CD1c-positive myeloid dendritic cell (primary cell): ENCODE results near the gene PIP4K2B.
A peak's percentile ranks its signal among the peaks of the same experiment; 100 is the strongest.
"Not testable (repeated sequence)": the region's sequence is repeated elsewhere in the genome, so short reads cannot be mapped to it uniquely, and the experiment has no call there.

Source experiments
- DNase-seq: peaks from one replicate; pipeline ENCODE4 v3.0.0-alpha.2; 2016; ENCODE audit errors: extremely low spot score

PIP4K2B gene

DNA sequence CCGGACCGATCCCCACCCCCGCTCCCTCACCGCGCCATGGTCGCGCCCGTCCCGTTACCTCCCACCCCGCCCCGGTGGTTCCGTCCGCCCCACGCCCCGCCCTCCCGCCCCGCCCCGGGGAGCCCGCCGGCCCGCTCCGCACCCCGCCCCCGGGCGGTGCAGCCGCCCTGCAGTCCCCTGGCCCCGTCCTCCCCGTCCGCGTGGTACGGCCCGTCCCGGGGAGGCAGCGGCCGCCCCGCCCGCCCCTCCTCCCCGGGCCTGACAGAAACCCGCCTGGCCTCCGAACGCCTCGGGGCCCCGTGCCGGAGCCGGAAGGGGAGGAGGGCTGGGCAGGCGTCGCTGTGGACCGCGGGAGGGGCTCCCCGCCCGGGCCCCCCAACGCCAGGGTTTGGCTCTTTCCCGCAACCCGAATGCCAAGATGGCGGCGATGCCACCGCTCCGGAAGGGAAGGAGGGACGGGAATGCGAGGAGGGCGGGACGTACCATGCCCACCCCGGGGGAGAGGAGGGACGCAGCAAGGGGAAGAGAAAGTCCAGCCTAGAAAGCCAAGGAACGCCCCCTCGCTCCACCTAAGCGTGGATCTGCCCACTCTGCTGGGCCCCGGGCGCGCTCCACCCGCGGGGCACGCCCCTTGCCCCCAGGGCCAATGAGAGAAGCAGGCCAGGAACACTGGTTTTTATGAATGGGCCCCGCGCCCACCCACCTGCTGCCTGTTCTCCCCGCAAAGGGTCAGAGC, at the start of gene PIP4K2B:
Gene PIP4K2B (minus strand): TSS at position 56 of the 736 bp plus-strand sequence. CDS start 132 bp downstream, outside the sequence.
- DNase-seq = peak; percentile 95

DNA sequence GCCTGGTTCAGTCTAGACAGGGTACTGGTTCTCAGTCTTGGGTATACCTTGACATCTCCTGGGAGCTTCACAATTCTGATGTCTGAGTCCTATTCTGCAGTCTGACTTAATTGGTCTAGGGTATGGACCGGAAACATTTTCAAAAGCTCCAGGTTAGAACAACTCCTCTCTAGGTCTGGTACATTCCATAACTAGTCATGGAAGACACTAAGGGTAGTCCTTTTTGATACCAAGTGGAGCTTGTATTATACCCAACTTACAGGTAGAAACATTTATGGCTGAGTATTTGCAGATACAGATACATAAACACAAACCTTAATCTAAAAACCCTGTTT, 49.2 kb upstream of the PIP4K2B start:
- no peak for DNase-seq

DNA sequence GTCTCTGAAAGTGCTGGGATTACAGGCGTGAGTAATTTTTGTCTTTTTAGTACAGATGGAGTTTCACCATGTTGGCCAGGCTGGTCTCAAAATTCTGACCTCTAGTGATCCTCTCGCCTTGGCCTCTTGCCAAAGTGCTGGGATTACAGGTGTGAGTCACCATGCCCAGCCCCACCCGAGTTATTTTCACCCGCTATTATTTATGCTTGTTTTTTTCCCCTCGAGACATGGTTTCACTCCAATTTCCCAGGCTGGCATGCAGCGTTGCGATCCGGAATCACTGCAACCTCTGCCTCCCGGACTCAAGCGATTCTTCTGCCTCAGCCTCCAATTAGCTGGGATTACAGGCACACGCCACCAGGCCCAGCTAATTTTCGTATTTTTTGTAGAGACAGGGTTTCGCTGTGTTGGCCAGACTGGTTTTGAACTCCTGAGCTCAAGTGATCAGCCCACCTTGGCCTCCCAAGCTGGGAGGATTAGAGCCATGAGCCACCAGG, 45.0 kb upstream of the PIP4K2B start:
- no peak for DNase-seq

DNA sequence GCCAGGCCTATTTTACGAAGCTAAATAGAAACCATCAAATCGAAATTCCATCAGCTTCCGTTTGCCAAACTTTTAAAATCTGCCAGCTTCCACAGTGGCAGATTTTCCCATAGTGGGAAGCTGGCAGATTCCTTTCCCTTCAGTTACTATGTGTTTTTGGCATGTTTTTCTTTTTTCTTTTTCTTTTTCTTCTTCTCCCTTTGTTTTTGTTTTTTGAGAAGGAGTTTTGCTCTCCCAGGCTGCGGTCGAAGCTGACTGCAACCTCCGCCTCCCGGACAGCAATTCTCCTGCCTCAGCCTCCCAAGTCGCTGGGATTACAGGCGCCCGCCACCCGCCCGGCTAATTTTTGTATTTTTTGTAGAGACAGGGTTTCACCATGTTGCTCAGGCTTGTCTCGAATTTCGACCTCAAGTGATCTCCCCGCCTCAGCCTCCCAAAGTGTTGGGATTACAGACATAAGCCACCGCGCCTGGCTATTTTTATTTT, 26.4 kb upstream of the PIP4K2B start:
- DNase-seq = no peak

DNA sequence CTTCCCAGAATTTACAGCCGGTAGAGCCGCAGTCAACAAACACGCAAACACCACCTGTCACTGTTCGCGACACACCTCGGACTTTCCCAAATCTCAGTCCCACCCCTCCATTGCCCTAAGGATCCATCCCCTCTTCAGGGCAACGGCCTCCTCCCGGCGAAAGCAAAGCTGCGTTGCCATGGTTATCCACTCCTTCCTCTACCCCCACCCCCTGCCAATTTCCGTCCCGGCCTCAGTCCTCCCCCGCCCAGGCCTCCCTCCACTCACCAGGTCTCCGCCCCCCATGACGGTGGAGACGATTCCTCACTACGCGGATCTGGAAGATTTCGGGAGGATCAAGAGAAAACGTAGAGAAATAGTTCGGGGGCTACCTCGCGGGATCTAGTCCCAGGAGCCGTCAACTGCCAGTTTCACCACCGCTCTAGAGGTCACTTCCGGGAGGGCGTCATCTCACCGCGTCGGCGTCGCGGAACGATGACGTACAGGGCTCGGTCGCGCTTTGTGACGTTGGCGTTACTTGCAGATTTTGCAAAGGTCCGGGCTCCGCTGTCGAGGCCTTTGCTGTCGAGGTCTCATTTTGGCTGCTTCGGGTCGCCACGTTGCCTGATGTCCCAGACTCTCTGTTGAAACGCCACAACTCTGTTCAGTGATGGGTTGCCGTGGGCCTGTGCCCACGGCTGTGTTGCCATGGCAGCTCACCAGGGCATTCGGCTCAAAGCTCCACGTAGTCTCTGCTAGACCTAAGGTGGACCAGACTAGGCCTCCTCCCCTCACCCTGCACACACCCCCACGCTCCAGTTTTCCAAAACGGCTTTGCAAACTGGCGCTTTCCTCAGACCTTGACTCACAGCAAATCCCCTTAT, 25.8 kb upstream of the PIP4K2B start, which contains the start of gene CWC25:
Gene CWC25 (minus strand): TSS at position 423 of the 863 bp plus-strand sequence. CDS start 138 bp downstream, at position 285.
- DNase-seq = peak; percentile 99

DNA sequence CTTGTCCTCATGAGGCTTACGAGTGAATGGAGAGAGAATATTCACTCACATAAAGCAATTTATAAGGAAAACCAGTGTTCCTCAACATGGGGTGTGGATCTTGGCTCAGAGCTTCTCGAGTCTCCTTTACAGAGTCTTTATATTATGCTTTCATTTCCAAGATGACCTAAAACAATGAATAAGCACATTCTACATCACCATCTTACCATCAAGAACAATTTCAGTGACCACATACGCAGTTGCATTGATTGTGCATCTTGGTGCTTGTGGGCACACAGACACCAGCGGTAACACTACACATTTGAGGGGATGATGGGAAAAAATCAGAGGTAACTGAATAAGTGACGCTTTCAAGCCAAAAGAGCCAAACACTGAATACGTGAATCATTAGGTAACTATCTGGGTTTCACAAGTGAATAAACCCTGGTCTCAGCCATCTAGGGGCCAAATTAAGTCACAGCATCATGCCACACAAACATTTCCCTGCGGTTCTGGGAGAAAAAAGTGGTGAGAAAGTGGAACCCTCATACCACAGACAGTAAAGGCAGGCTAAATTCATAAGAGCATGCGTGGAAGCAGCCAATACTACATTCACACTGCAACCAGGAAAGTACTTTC, 16.3 kb upstream of the PIP4K2B start:
- DNase-seq = no peak

DNA sequence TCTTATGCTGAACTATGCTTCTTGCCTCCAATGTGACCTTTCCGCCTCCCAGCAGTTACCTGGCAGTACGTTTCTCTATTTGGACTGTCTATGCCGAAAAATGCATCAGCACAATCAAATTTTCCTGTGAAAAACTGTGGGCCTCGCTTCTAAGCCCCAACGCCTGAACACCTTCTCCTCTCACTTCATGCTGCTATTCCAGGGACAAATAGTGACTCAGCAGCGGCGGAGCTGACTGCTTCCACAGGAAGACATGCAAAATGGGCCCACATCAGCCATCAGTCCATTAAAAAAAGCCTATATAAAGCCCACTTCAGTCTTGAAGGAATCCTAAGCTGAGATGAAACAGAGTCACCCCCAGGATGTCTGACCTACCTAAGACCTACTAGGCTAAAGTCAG, 10.5 kb upstream of the PIP4K2B start:
- DNase-seq = no peak

DNA sequence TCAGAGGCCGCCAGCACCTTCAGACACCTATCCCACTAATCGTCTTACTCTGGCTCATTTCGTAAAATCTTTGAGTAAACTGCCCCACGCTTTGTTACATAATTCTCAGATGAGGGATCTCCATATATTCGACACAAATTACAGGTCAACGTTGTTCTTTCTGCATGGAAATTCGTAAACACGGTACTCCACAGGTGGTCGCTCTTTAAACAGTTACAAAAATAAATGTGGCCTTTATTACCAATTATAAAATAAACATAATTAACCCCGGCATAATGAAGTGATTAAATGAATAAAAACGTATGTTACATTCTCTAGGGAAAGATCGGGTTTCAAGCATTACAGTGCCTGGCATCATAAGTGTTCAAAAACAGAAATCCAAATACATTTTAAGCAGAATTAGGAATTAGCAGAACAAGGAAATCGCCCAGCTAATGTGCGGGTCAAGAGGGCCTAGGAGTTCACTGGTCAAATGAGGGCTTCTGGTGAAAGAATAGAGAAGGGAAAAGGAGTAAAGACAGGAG, 943 bp upstream of the PIP4K2B start:
- DNase-seq = no peak

DNA sequence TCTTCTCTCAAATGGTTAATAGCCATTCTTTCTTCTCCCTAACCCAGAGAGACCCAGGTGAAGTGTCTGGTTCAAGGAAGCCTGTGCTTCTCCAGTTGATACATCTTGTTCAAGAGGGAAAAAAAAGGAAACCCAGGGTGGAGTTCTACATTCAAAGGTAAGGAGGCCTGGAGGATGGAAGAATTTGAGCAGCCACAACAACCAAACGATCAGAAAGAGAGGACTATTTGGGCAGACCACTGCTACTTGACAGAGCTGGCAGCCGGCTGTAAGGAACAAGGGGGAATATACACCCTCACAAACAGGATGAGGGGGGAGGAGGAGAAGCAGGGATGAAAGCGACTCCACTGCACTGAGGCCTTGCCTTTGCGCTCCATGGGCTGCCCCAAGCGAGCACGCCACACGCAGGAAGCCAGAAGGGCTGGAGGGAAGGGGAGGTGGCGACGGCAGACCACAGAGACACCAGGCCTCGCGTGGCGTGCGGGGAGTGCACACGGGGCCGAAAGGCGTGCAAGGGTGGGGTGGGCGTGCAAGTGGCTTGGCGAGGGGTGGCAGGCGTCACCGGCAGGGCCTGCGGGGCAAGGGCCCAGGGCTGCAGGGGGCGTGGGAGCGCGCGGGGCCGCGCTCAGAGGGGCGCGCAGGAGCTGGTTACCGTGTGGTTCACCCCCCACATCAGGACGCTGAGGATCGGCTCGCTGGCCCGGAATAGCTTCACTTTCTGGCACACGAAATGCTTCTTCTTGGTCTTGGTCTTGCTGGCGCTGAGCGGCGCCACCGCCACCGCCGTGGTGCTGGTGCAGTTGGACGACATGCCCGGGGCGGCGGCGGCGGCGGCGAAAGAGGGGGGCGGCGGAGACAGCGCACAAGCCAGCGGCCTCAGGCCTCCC, 499 bp downstream of the PIP4K2B start:
- peak; percentile 53 for DNase-seq

DNA sequence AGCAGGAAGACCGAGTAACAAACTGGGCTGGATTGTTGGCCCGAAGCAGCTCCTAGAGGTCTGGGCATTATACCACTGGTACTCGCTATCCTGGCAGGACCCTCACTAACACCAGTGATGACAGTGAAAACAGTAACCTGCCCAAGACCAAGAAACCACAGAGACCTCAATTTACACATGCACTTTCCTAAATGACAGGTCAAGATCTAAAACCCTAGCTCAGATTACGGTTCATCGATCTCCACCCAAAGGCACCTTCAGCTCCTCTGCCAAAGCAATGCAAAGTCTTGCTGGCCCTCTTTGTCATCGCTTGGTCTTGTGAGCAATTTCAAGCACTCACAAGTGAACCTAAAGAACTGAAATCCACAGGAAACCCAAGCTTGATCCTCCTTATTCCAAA, 1.5 kb downstream of the PIP4K2B start:
- DNase-seq = no peak

DNA sequence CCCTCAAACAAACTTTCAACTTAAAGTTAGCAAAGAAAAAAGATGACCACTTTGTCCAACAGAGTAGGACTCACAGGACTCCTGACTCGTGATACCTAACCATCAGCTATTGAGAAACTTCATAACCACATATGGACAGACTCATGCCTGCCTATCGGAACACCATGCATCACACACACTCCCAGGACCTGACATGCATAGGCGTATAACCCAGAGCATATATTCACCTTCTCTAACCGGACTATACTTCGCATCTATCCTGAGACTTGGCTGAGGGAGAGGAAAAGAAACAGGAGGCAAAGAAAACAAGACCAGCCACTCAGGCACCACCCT, 2.2 kb downstream of the PIP4K2B start:
- DNase-seq = no peak

DNA sequence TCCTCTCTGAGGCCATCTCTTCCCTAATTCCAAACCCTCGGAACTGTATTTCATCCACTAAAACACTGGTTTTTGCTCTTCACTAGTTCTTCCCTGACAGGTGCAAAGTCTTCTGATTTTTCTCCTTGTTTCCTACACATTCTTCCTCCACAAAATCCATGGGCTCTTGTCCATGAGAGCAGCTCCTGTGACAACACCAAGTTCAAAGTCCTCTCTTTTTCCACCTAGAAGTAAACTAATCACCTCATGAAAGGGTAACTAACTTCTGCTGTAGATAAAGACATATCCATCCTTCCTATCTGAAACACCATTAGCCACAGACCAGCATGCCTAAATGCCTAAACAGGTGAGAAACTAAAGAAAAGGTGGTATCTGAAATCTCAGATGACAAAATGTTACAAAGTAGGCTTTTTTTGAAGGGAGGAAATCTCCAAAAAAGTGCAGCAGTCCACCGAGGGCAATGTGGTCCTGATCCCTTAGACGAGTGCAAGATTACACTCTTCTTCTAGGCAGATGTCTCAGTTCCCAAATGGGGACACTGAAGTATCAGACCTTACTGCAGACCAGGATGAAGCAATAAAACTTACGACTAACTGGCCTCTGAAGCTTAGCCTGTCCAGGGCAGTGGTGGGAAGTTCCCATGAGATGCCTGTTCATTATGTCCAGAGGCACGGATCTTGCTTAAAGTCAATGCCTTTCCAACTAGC, 2.8 kb downstream of the PIP4K2B start:
- DNase-seq = no peak

DNA sequence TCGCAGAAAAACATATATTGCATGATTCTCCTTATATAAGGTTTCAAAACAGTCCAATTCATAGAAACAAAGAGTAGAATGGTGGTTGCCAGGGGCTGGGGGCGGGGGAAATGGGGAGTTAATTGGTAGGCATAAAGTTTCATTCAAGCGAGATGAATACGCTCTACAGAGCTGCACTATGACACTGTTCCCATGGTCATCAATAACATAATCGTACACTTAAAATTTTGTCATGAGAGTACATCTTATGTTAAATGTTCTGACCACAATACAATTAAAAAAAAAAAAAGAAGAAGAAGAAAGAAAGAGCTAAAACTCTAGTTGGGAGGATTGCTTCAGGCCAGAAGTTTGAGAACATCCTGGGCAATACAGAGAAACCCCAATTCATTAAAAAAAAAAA, 5.1 kb downstream of the PIP4K2B start:
- no peak for DNase-seq

DNA sequence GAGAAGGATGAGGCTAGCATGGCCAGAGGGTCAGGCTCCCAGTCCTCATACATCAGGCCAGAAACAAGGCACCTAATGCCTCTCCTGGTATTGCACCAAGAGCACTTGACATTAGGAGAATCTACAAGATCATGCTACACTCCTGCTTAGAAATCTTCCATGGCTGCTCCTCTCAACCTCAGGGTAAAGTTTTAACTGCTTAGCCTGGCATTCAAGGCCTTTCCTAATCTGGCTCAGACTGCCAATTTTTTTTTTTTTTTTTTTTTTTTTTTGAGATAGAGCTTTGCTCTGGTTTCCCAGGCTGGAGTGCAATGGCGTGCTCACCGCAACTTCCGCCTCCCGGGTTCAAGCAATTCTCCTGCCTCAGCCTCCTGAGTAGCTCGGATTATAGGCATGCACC, 8.2 kb downstream of the PIP4K2B start:
- no peak for DNase-seq

DNA sequence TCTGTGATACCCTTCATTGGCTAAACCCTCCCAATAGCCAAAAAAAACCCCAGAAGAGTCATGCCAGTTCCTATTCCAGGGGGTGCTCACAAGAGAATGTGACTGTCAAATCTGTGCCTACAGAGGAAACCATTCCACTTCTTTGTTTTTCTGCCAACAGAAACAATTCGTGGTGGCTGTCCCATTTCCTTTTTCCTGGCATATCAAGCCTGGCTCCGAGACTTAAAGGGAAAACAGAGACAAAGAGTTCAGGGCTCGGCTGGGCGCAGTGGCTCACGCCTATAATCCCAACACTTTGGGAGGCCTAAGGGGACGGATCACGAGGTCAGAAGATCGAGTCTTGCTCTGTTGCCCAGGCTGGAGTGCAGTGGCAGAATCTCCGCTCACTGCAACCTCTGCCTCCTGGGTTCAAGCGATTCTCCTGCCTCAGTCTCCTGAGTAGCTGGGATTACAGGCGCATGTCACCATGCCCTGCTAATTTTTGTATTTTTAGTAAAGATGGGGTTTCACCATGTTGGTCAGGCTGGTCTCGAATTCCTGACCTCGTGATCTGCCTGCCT, 9.1 kb downstream of the PIP4K2B start:
- not testable (repeated sequence) for DNase-seq

DNA sequence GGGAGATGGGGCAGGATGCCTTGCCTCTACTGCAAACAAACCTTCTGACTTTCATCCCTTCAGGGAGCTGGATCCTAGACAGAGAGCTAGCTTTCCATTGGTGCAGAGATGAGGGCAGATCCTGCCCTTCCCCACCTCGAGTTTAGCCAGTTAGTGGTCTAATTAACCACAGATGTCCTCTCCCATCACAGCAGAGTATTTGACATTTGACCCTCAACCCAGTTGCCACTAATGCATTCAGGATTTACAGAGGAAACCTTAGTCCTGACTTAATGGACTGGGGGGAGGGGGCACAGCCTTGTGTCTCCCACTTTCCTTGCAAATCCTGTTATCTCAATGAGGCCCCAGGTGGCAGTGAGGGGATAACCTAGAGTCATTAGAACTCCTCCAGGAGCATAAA, 10.2 kb downstream of the PIP4K2B start:
- DNase-seq = no peak

DNA sequence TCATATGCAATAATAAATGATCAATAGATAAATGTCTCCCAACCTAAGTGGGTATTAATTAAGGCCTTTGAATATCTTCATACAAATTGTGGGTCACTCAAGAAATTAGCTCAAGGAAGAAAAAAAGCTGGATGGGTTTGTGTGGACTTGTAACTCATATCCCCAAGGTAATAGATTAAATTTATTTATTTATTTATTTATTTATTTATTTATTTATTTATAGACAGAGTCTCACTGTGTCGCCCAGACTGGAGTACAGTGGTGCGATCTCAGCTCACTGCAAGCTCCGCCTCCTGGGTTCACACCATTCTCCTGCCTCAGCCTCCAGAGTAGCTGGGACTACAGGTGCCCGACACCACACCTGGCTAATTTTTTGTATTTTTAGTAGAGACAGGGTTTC, 11.4 kb downstream of the PIP4K2B start:
- DNase-seq = not testable (repeated sequence)

DNA sequence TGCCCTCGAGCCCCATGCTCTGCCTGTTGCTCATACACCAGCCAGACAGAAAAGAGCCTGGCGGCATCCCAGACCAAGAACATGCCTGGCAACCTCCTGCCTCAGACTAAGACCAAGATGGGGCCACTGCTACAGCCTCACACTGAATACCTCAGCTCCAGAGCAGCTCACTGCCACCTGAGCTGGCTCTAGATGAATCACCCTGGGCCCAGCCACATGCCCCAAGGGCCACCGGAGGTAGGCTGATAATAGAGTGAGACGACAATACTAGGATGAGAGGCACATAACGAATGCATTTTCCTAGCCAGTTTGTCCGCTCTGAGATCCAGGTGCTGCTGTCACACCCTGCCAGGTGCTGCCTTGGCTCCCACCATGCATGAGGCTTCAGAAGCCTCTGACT, 13.0 kb downstream of the PIP4K2B start:
- DNase-seq = no peak

DNA sequence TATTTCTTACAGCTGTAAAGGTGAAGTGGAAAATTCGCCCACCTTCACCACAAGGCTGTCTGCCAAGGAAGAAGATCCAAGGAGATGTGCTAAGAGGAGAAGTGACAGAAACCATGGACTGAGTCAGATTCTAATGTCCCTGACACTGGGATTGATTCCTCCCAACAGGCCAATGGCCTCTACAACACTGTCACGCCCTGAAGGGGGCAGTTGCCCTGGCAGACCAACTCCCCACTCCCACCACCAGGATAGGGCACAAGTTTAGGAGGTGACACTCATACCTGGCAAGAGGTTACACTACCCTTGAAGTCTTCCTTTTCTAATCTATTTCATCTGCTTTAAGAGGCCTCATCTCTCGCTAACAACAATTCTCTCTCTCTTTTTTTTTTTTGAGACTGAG, 16.1 kb downstream of the PIP4K2B start:
- DNase-seq = no peak
